ENCODE measurements around the gene MPHOSPH10. TPM values are rescaled to one million over a fixed set of nuclear protein-coding genes. Genes with fewer than 3 reads are reported as not detected.
"Not testable (repeated sequence)": the region's sequence is repeated elsewhere in the genome, so short reads cannot be mapped to it uniquely, and the experiment has no call there.

MPHOSPH10 gene
- total RNA-seq, 1 experiment from 2014 or later = 71.0 TPM

DNA sequence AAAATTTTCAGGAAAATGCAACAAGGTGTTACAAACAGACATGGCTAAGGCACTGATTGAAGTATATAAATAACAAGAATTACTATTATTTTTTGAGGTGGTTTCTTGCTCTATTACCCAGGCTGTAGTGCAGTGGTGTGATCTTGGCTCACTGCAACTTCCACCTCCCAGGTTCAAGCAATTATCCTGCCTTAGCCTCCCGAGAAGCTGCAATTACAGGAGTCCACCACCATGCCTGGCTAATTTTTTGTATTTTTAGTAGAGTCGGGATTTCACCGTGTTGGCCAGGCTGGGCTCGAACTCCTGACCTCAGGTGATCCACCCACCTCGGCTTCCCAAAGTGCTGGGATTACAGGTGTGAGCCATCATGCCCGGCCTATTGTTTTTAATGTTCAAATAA lies 24.0 kb upstream of the MPHOSPH10 start:
- DNase-seq; H3K4me1 ChIP-seq; H3K27me3 ChIP-seq; H3K9me3 ChIP-seq (replicated peaks); H3K27ac ChIP-seq; H3K4me3 ChIP-seq: not testable (repeated sequence)
- peaks cover 10% of the 10 kb centered on the region; the same call in 1 of the 2 replicates for H3K36me3 ChIP-seq

GRCh38 chr2:71108091-71108490 lies 22.3 kb upstream of the MPHOSPH10 start:
- Histone ChIP-seq H3K4me1 (no peaks in the 10 kb centered on the region), H3K27me3 (no peaks in the 10 kb centered on the region), H3K4me3 (no peak overlapping the region), H3K27ac (no peak overlapping the region), H3K36me3 (peaks cover 12% of the 10 kb centered on the region; the same call in 1 of the 2 replicates), H3K9me3 (replicated peaks) (no peaks in the 10 kb centered on the region)
- DNase-seq = no peak

DNA sequence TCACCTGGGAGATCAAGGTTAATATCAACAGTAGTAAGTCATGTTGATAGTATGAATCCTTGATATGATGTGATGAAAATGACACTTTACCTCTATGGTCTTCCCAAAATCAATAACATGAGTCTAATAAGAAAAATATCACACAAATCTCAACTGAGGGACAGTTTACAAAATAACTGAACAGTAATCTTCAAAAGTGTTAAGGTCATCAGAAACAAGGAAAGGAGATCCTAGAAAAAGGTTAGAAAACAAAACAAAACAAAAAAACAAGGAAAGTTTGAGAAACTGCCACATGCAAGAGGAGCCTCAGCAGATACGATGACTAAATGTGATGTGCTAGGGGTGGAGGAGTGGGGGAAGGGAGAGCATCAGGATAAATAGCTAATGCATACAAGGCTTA lies 16.6 kb upstream of the MPHOSPH10 start:
- no peaks in the 10 kb centered on the region for H3K9me3 ChIP-seq (replicated peaks)
- H3K36me3 ChIP-seq = peaks cover 7% of the 10 kb centered on the region; the same call in 1 of the 2 replicates
- no peak for DNase-seq
- H3K27me3 ChIP-seq = no peaks in the 10 kb centered on the region
- H3K4me3 ChIP-seq = no peak overlapping the region
- no peaks in the 10 kb centered on the region for H3K4me1 ChIP-seq
- no peak overlapping the region for H3K27ac ChIP-seq

- H3K27ac ChIP-seq = no peak overlapping the region
- H3K36me3 ChIP-seq = peaks cover 2% of the 10 kb centered on the region; the same call in 1 of the 2 replicates
- no peaks in the 10 kb centered on the region for H3K9me3 ChIP-seq (replicated peaks)
- H3K4me3 ChIP-seq = no peak overlapping the region
- H3K27me3 ChIP-seq = no peaks in the 10 kb centered on the region
- no peak for DNase-seq
- H3K4me1 ChIP-seq = no peaks in the 10 kb centered on the region
Measured at GRCh38 chr2:71117063-71117462, 13.4 kb upstream of the MPHOSPH10 start.

DNA sequence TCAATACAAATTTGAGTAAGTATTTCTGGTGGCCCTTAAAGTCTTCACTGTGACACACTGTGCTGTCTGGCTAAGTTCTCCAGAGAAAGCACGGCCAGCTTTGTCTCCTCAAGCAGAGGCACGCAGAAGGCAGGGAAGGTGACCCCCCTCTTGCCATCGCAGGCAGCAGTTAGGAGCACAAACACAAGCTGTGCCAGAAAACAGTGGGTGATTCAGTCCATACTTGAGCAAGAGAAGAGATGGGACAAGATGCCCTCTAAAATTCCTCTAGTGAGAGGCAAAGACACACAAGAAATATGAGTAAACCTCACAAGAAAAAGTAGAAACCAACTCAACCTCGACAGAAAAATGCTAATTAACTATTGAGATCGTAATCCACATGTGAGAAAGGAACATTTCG lies 10.2 kb upstream of the MPHOSPH10 start:
- H3K4me3 ChIP-seq = no peak overlapping the region
- DNase-seq = no peak
- peaks cover 7% of the 10 kb centered on the region; the same call in 1 of the 2 replicates for H3K36me3 ChIP-seq
- no peaks in the 10 kb centered on the region for H3K9me3 ChIP-seq (replicated peaks)
- no peaks in the 10 kb centered on the region for H3K4me1 ChIP-seq
- H3K27me3 ChIP-seq = no peaks in the 10 kb centered on the region
- H3K27ac ChIP-seq = no peak overlapping the region

DNA sequence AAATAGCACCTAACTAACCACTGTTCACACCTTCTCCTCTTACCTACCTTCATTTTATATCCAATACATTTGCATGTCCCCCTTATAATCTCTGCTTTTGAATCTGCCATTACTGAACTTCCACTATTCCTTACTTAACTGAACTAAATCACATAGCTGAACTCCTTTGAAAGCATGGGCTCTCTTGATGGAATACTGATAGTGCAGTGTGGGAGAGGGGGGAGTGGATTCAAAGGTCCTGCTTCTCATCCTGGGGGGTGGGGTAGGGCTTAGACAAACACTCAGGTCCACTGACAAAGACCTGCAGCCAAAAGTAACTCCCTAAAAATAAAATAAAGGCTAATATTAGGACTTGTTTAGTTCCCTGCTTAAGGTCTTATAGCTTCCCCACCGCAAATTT lies 9.0 kb upstream of the MPHOSPH10 start:
- Histone ChIP-seq H3K36me3 (peaks cover 7% of the 10 kb centered on the region; the same call in 1 of the 2 replicates), H3K4me1 (no peaks in the 10 kb centered on the region), H3K9me3 (replicated peaks) (no peaks in the 10 kb centered on the region), H3K4me3 (no peak overlapping the region), H3K27me3 (no peaks in the 10 kb centered on the region), H3K27ac (no peak overlapping the region)
- DNase-seq = no peak

DNA sequence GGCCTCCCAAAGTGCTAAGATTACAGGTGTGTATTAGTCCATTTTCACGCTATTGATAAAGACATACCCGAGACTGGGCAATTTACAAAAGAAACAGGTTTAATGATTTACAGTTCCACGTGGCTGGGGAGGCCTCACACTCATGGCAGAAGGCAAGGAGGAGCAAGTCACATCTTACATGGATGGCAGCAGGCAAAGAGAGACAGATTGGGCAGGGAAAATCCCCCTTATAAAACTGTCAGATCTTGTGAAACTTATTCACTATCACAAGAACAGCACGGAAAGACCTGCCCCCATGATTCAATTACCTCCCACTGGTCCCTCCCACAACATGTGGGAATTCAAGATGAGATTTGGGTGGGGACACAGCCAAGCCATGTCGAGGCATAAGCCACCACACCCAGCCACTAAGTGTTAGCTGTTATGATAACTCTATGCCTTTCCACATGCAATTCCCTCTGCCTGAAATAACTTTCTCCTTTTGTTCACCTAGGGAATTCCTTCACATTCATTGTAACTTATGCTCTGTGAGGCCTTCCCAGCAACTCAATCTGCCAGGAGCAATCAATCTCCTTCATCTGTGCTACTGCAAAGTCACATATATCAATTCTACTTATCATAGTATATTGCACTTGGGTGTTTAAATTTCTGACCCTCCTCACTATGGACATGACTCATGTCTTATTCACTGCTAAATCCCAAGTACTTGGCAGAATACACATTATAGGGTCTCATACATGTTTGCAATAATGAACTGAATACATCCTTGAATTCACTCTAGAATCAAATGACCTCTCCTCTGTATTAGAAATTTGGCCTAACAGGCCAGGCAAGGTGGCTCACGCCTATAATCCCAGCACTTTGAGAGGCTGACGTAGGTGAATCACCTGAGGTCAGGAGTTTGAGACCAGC lies 7.8 kb upstream of the MPHOSPH10 start:
- Histone ChIP-seq H3K36me3 (peaks cover 7% of the 10 kb centered on the region; the same call in 1 of the 2 replicates), H3K27me3 (no peaks in the 10 kb centered on the region), H3K9me3 (replicated peaks) (no peaks in the 10 kb centered on the region), H3K4me3 (no peak overlapping the region), H3K4me1 (no peaks in the 10 kb centered on the region), H3K27ac (no peak overlapping the region)
- no peak for DNase-seq

- Histone ChIP-seq H3K27me3 (no peaks in the 10 kb centered on the region), H3K36me3 (peaks cover 9% of the 10 kb centered on the region; the same call in 1 of the 2 replicates), H3K4me1 (no peaks in the 10 kb centered on the region), H3K27ac (no peak overlapping the region), H3K9me3 (replicated peaks) (no peaks in the 10 kb centered on the region), H3K4me3 (no peak overlapping the region)
- no peak for DNase-seq
Measured at GRCh38 chr2:71125506-71126294, 4.7 kb upstream of the MPHOSPH10 start.

DNA sequence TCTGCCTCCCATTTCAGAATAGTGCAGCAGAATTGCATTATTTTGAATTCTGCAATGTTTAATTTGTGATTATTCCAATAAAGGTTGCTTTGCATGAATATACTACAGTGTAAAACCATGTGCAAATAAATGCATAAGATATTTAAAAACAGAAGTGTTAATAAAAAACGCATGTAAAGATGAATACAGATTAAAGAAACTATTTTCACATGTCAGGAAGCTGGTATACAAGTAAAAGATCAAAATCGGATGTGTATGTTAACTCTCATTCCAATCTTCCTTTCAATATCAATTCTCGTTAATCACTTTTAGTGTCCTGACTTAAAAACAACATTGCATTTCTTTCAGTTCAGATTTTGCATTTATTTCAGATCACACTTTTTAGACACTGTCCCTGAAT lies 3.5 kb upstream of the MPHOSPH10 start:
- DNase-seq = no peak
- Histone ChIP-seq H3K4me1 (peaks cover 4% of the 10 kb centered on the region), H3K36me3 (peaks cover 9% of the 10 kb centered on the region; the same call in 1 of the 2 replicates), H3K9me3 (replicated peaks) (no peaks in the 10 kb centered on the region), H3K27ac (no peak overlapping the region), H3K27me3 (no peaks in the 10 kb centered on the region), H3K4me3 (no peak overlapping the region)

DNA sequence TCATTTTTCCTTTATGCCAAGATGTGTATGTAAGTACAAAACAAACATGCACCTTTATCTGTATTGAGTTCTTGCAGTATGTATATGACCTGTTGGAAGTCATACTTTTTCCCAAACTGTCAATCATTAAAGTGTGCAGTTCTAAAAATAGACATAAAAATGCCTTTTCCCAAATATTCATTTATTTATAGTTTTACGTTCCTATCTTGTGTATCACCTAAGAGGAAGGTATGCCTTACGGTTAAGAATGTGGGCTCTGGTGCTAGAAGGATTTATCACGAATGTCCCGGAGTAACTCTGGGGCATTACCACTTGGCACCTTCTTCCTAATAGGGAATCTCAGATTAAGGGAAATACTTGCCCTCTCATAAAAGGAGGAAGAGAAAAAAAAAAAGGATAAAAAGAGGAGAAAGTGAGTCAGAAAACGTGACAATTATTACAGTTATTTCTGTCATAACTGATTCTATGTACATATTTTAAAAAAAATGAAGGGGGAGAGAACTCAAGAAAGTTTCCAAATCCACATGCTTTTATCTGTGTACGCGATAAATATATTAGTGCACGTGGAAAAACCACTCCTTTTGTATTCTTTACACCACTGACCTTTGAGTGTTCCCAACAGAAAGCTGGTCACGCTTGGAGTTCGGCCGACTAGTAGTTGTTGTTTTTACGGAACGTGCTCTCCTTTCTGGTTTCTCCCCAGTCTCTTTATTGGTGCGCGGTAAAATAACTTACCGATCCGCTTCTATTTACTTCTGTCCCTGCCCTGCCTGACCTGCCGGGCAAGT lies 1.1 kb upstream of the MPHOSPH10 start:
- no peaks in the 10 kb centered on the region for H3K9me3 ChIP-seq (replicated peaks)
- H3K4me3 ChIP-seq = peak overlapping the region; percentile 89
- H3K27ac ChIP-seq = peak overlapping the region; percentile 81
- H3K4me1 ChIP-seq = peaks cover 8% of the 10 kb centered on the region
- H3K36me3 ChIP-seq = peaks cover 15% of the 10 kb centered on the region
- no peaks in the 10 kb centered on the region for H3K27me3 ChIP-seq
- peak in 1 of 2 experiments; percentile 20 for DNase-seq

DNA sequence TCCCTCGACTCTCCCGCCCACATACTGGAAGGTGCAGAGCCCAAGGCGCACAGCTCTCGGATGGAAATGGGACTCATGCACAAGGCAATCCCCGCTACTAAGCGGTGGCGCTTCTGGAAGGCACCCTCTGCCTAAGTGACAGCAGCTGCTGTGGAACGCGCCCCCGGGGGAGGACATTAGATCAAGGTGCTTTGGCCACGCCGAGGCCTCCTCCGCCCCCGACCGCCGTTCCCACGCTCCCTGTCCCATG lies 607 bp upstream of the MPHOSPH10 start:
- DNase-seq = no peak
- Histone ChIP-seq H3K9me3 (replicated peaks) (no peaks in the 10 kb centered on the region), H3K27me3 (no peaks in the 10 kb centered on the region)

GRCh38 chr2:71130905-71131244 lies 441 bp downstream of the MPHOSPH10 start:
- DNase-seq = no peak
- H3K27ac ChIP-seq = peak overlapping the region; percentile 81
- no peaks in the 10 kb centered on the region for H3K27me3 ChIP-seq
- H3K36me3 ChIP-seq = peaks cover 27% of the 10 kb centered on the region
- H3K4me3 ChIP-seq = peak overlapping the region; percentile 89
- H3K4me1 ChIP-seq = peaks cover 8% of the 10 kb centered on the region
- H3K9me3 ChIP-seq (replicated peaks) = no peaks in the 10 kb centered on the region

More for the DNA sequence above, 607 bp upstream of the MPHOSPH10 start:
- Histone ChIP-seq H3K4me1 (peaks cover 8% of the 10 kb centered on the region), H3K4me3 (peak overlapping the region; percentile 89), H3K27ac (peak overlapping the region; percentile 81), H3K36me3 (peaks cover 20% of the 10 kb centered on the region)

DNA sequence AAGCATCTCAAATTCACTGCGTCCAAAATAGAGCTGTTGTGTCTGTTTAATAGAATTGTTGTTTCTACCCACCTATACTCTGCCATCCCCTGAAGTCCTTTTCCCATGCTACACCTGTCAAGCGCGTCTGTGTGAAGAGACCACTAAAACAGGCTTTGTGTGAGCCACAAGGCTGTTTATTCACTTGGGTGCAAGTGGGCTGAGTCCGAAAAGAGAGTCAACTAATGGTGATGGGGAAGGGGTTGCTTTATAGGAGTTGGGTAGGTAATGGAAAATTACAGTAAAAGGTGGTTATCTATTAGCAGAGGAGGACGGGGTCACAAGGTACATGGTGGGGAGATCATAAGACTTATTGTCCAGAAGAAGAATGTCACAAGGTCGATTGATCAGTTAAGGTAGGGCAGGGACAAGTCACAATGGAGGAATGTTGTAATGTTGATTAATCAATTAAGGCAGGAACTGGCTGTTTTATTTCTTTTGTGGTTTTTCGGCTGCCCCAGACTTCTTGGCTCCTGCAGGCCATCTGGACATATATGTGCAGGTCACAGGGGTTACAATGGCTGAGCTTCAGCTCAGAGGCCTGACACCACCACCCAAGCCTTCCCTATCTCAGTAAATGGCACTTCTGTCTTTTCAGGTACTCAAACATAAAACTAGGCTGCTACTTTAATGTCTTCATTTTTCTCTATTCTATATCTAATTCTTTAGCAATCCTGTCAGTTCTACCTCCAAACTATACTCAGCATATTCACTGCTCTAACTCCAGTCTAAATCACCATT lies 1.1 kb downstream of the MPHOSPH10 start:
- DNase-seq; H3K27me3 ChIP-seq; H3K9me3 ChIP-seq (replicated peaks); H3K4me1 ChIP-seq: not testable (repeated sequence)
- Histone ChIP-seq H3K36me3 (peaks cover 34% of the 10 kb centered on the region), H3K27ac (peak overlapping the region; percentile 81; the same call in 1 of the 2 replicates), H3K4me3 (peak overlapping the region; percentile 89)

DNA sequence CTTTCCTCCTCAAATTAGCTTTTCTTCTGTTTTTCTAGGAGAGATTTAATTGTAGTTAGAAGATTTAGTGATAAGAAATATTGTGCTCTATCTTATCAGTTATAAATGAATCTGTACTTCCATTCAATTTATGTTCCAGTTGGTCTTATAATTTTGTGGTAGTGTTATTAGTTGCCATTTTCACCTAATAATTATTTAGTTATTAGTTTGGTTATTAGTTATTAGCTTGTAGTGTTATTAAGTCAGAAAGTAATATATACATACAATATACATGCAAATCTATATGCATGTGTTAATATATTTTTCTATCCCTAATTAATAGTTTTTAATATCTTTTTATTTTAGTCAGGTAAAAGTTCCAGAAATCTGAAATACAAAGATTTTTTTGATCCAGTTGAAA lies 3.2 kb downstream of the MPHOSPH10 start:
- H3K36me3 ChIP-seq = peaks cover 46% of the 10 kb centered on the region

More for the DNA sequence above, 3.2 kb downstream of the MPHOSPH10 start:
- Histone ChIP-seq H3K27ac (no peak overlapping the region), H3K27me3 (no peaks in the 10 kb centered on the region), H3K4me1 (peaks cover 8% of the 10 kb centered on the region), H3K9me3 (replicated peaks) (no peaks in the 10 kb centered on the region), H3K4me3 (no peak overlapping the region)
- no peak for DNase-seq
